CD4-positive, alpha-beta T cell treated with Interleukin-10 for 1 hour (primary cell): ENCODE results near the gene TRAFD1.

Experiments
- DNase-seq: peaks from one replicate; pipeline ENCODE4 v3.0.0-alpha.2; 2020

Gene TRAFD1

GRCh38 chr12:112159146-112159541 lies 33.8 kb downstream of the TRAFD1 start:
- no peak for DNase-seq

GRCh38 chr12:112160611-112161010 lies 35.3 kb downstream of the TRAFD1 start:
- no peak for DNase-seq

GRCh38 chr12:112161711-112162110 lies 36.4 kb downstream of the TRAFD1 start:
- DNase-seq = no peak

GRCh38 chr12:112162241-112162790 lies 37.0 kb downstream of the TRAFD1 start:
- DNase-seq = no peak

- no peak for DNase-seq
These were observed 37.7 kb downstream of the TRAFD1 start for GRCh38 chr12:112163056-112163455.

GRCh38 chr12:112163471-112163991 lies 38.2 kb downstream of the TRAFD1 start:
- no peak for DNase-seq

- DNase-seq = no peak
These were observed 38.8 kb downstream of the TRAFD1 start for GRCh38 chr12:112164011-112164660.

GRCh38 chr12:112165624-112166023 lies 40.3 kb downstream of the TRAFD1 start:
- DNase-seq = no peak

GRCh38 chr12:112166051-112167015 lies 41.0 kb downstream of the TRAFD1 start:
- DNase-seq = no peak

GRCh38 chr12:112167031-112167461 lies 41.7 kb downstream of the TRAFD1 start:
- no peak for DNase-seq

GRCh38 chr12:112167718-112168525 lies 42.6 kb downstream of the TRAFD1 start:
- DNase-seq = no peak

GRCh38 chr12:112168561-112168971 lies 43.2 kb downstream of the TRAFD1 start:
- no peak for DNase-seq

GRCh38 chr12:112169161-112169872 lies 44.0 kb downstream of the TRAFD1 start:
- no peak for DNase-seq

GRCh38 chr12:112169966-112170365 lies 44.6 kb downstream of the TRAFD1 start:
- no peak for DNase-seq

- DNase-seq = peak; percentile 34
These were observed 45.0 kb downstream of the TRAFD1 start for GRCh38 chr12:112170376-112170775.

GRCh38 chr12:112170971-112171596 lies 45.7 kb downstream of the TRAFD1 start:
- no peak for DNase-seq

GRCh38 chr12:112172556-112173324 lies 47.4 kb downstream of the TRAFD1 start:
- DNase-seq = no peak

GRCh38 chr12:112175361-112176155 lies 50.2 kb downstream of the TRAFD1 start:
- DNase-seq = no peak

GRCh38 chr12:112176321-112177010 lies 51.1 kb downstream of the TRAFD1 start:
- DNase-seq = no peak
